Fibroblast of upper back skin (primary cell): ENCODE measurements around the gene THSD1.
"Not testable (repeated sequence)": the region's sequence is repeated elsewhere in the genome, so short reads cannot be mapped to it uniquely, and the experiment has no call there.

Source experiments
- DNase-seq: peaks from one replicate; pipeline ENCODE4 v3.0.0-alpha.2; 2013

THSD1 gene

GRCh38 chr13:52408071-52408658 lies 2.2 kb upstream of the THSD1 start:
- not testable (repeated sequence) for DNase-seq

GRCh38 chr13:52407436-52407835 lies 1.5 kb upstream of the THSD1 start:
- DNase-seq, result not testable (repeated sequence)

GRCh38 chr13:52406629-52407028 lies 657 bp upstream of the THSD1 start:
- DNase-seq, result no peak

GRCh38 chr13:52405369-52405766 lies 604 bp downstream of the THSD1 start:
- DNase-seq, result no peak

GRCh38 chr13:52399708-52400107 lies 6.3 kb downstream of the THSD1 start:
- DNase-seq, result no peak

- DNase-seq, result no peak
These were observed 6.9 kb downstream of the THSD1 start for GRCh38 chr13:52399046-52399445.

GRCh38 chr13:52395704-52396103 lies 10.3 kb downstream of the THSD1 start:
- DNase-seq, result no peak

- DNase-seq, result no peak
These were observed 11.4 kb downstream of the THSD1 start for GRCh38 chr13:52394586-52394985.

GRCh38 chr13:52393572-52394357 lies 12.2 kb downstream of the THSD1 start:
- DNase-seq, result no peak

GRCh38 chr13:52387721-52388120 lies 18.3 kb downstream of the THSD1 start:
- DNase-seq, result no peak

GRCh38 chr13:52385870-52386269 lies 20.1 kb downstream of the THSD1 start:
- DNase-seq, result no peak

GRCh38 chr13:52383366-52383765 lies 22.6 kb downstream of the THSD1 start:
- DNase-seq, result no peak

- no peak for DNase-seq
These were observed 27.7 kb downstream of the THSD1 start for GRCh38 chr13:52378312-52378711.

GRCh38 chr13:52377898-52378297 lies 28.1 kb downstream of the THSD1 start:
- no peak for DNase-seq

- DNase-seq, result no peak
These were observed 31.0 kb downstream of the THSD1 start for GRCh38 chr13:52374873-52375411.

- DNase-seq, result no peak
These were observed 31.6 kb downstream of the THSD1 start for GRCh38 chr13:52374389-52374788.

- DNase-seq, result peak; percentile 5
These were observed 32.7 kb downstream of the THSD1 start for GRCh38 chr13:52373277-52373676.

GRCh38 chr13:52371736-52372247 lies 34.2 kb downstream of the THSD1 start:
- DNase-seq, result peak; percentile 83

GRCh38 chr13:52366291-52366690 lies 39.7 kb downstream of the THSD1 start:
- no peak for DNase-seq

GRCh38 chr13:52362169-52362887 lies 43.6 kb downstream of the THSD1 start:
- not testable (repeated sequence) for DNase-seq

- DNase-seq, result no peak
These were observed 44.7 kb downstream of the THSD1 start for GRCh38 chr13:52361225-52361624.

GRCh38 chr13:52359534-52359933 lies 46.4 kb downstream of the THSD1 start:
- peak; percentile 76 for DNase-seq

GRCh38 chr13:52356327-52356726 lies 49.6 kb downstream of the THSD1 start:
- peak; percentile 69 for DNase-seq
